ENCODE data around the gene PRPF39. TPM values are rescaled to one million over a fixed set of nuclear protein-coding genes. Genes with fewer than 3 reads are reported as not detected.
"Not testable (repeated sequence)": the region's sequence is repeated elsewhere in the genome, so short reads cannot be mapped to it uniquely, and the experiment has no call there.

The PRPF39 gene
- total RNA-seq, 1 donor from 2014 or later, result 20.5 TPM

GRCh38 chr14:45072126-45072525 lies 11.8 kb upstream of the PRPF39 start:
- Histone ChIP-seq H3K27me3 (ENCODE audit: control insufficient read depth, insufficient read depth, low read length) (no peaks in the 10 kb centered on the region), H3K36me3 (ENCODE audit: control insufficient read depth, insufficient read depth, low read length) (no peaks in the 10 kb centered on the region), H3K4me3 (ENCODE audit: low read depth, low read length) (no peak overlapping the region)
- DNase-seq (ENCODE audit: low read depth), result no peak
- no peak for TF ChIP-seq CTCF (IDR thresholded peaks at IDR 0.05; ENCODE audit: insufficient read depth, low read length, poor library complexity, severe bottlenecking)

- H3K36me3 ChIP-seq (ENCODE audit: control insufficient read depth, insufficient read depth, low read length), result no peaks in the 10 kb centered on the region
- DNase-seq (ENCODE audit: low read depth), result no peak
- no peak for TF ChIP-seq CTCF (IDR thresholded peaks at IDR 0.05; ENCODE audit: insufficient read depth, low read length, poor library complexity, severe bottlenecking)
- no peak overlapping the region for H3K4me3 ChIP-seq (ENCODE audit: low read depth, low read length)
- no peaks in the 10 kb centered on the region for H3K27me3 ChIP-seq (ENCODE audit: control insufficient read depth, insufficient read depth, low read length)
Measured at GRCh38 chr14:45073231-45073879, 10.6 kb upstream of the PRPF39 start.

GRCh38 chr14:45078323-45078722 lies 5.6 kb upstream of the PRPF39 start:
- TF ChIP-seq CTCF (IDR thresholded peaks at IDR 0.05; ENCODE audit: insufficient read depth, low read length, poor library complexity, severe bottlenecking), result no peak
- Histone ChIP-seq H3K4me3 (ENCODE audit: low read depth, low read length) (no peak overlapping the region), H3K36me3 (ENCODE audit: control insufficient read depth, insufficient read depth, low read length) (no peaks in the 10 kb centered on the region), H3K27me3 (ENCODE audit: control insufficient read depth, insufficient read depth, low read length) (no peaks in the 10 kb centered on the region)
- no peak for DNase-seq (ENCODE audit: low read depth)

GRCh38 chr14:45080416-45080968 lies 3.4 kb upstream of the PRPF39 start:
- not testable (repeated sequence) for DNase-seq (ENCODE audit: low read depth); H3K36me3 ChIP-seq (ENCODE audit: control insufficient read depth, insufficient read depth, low read length); H3K27me3 ChIP-seq (ENCODE audit: control insufficient read depth, insufficient read depth, low read length); H3K4me3 ChIP-seq (ENCODE audit: low read depth, low read length)

GRCh38 chr14:45081096-45081495 lies 2.8 kb upstream of the PRPF39 start:
- DNase-seq (ENCODE audit: low read depth), result not testable (repeated sequence)

GRCh38 chr14:45082420-45082819 lies 1.5 kb upstream of the PRPF39 start:
- no peaks in the 10 kb centered on the region for H3K36me3 ChIP-seq (ENCODE audit: control insufficient read depth, insufficient read depth, low read length)
- no peak for DNase-seq (ENCODE audit: low read depth)
- TF ChIP-seq CTCF (IDR thresholded peaks at IDR 0.05; ENCODE audit: insufficient read depth, low read length, poor library complexity, severe bottlenecking), result no peak
- H3K27me3 ChIP-seq (ENCODE audit: control insufficient read depth, insufficient read depth, low read length), result no peaks in the 10 kb centered on the region
- no peak overlapping the region for H3K4me3 ChIP-seq (ENCODE audit: low read depth, low read length)

More at GRCh38 chr14:45081096-45081495, 2.8 kb upstream of the PRPF39 start:
- H3K4me3 ChIP-seq (ENCODE audit: low read depth, low read length); H3K36me3 ChIP-seq (ENCODE audit: control insufficient read depth, insufficient read depth, low read length); H3K27me3 ChIP-seq (ENCODE audit: control insufficient read depth, insufficient read depth, low read length): not testable (repeated sequence)

- Histone ChIP-seq H3K36me3 (ENCODE audit: control insufficient read depth, insufficient read depth, low read length) (no peaks in the 10 kb centered on the region), H3K4me3 (ENCODE audit: low read depth, low read length) (peak overlapping the region; percentile 67), H3K27me3 (ENCODE audit: control insufficient read depth, insufficient read depth, low read length) (no peaks in the 10 kb centered on the region)
- no peak for DNase-seq (ENCODE audit: low read depth)
- no peak for TF ChIP-seq CTCF (IDR thresholded peaks at IDR 0.05; ENCODE audit: insufficient read depth, low read length, poor library complexity, severe bottlenecking)
Measured at GRCh38 chr14:45083617-45083975, 320 bp upstream of the PRPF39 start.
